T-helper 1 cell treated with Interleukin-12 subunit alpha and Interleukin-12 subunit beta and Interleukin-4 antibody, amounts not matched to agents 30 μg/mL and 1 μg/mL, for 36 hours (primary cell): ENCODE data around the gene TRIM52.

Experiments used
- H3K27ac Mint-ChIP-seq: one replicate; pipeline ENCODE4 v1.8.0; 2021; ENCODE audit warnings: mild to moderate bottlenecking, mixed read lengths
- H3K27me3 Mint-ChIP-seq: one replicate; pipeline ENCODE4 v1.8.0; 2021; ENCODE audit warnings: low read depth, mixed read lengths
- H3K36me3 Mint-ChIP-seq: one replicate; pipeline ENCODE4 v1.8.0; 2021; ENCODE audit warnings: low read depth, mixed read lengths
- H3K4me1 Mint-ChIP-seq: one replicate; pipeline ENCODE4 v1.8.0; 2021; ENCODE audit warnings: low read depth, mixed read lengths
- H3K4me3 Mint-ChIP-seq: one replicate; pipeline ENCODE4 v1.8.0; 2021; ENCODE audit warnings: mild to moderate bottlenecking, moderate library complexity, mixed read lengths
- H3K9me3 Mint-ChIP-seq: one replicate; pipeline ENCODE4 v1.8.0; 2021; ENCODE audit warnings: mixed read lengths

The TRIM52 gene

DNA sequence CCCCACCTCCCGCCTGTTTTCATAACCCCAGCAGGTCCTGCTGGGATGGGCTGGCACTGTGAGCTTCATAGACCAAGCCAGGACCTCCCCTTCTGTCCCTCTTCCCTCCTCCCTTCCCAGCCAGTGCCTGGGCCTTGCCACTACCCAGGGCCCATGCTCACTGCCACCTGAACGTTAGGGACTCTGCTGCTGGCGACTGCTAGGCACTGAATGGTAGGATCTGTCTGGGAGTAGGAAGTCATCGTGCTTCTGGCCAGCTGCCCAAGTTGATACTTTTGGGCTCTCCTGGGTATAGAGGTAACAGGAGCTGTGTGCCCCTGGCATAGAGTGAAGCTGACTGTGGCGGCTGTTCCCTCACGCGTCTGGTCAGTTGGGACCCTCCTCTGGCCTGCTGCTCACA, 29.5 kb downstream of the TRIM52 start:
- Mint-ChIP-seq H3K36me3 (peaks cover 39% of the 10 kb centered on the region), H3K27me3 (no peaks in the 10 kb centered on the region), H3K9me3 (no peaks in the 10 kb centered on the region), H3K4me3 (no peak overlapping the region), H3K27ac (peak overlapping the region; percentile 17), H3K4me1 (peaks cover 19% of the 10 kb centered on the region)

DNA sequence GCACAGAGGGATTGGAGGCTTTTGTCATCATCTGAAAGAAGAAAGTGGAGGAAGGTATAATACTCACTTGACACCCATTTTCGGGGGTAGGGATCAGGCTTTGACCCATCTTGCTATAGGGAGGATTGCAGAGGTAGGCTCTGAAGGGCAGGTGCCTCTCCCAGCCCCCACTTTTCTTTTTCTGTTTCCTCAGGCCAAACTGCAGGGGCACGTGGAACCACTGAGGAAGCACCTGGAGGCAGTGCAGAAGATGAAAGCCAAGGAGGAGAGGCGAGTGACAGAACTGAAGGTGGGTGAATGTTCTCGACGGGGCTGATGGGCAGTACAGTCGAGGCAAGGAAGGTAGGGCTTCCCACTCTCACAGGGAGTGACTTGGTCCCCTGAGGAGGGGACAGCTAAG, 30.4 kb downstream of the TRIM52 start:
- Mint-ChIP-seq H3K27ac (peak overlapping the region; percentile 39), H3K4me1 (peaks cover 22% of the 10 kb centered on the region), H3K4me3 (no peak overlapping the region), H3K36me3 (peaks cover 33% of the 10 kb centered on the region), H3K27me3 (no peaks in the 10 kb centered on the region), H3K9me3 (no peaks in the 10 kb centered on the region)

DNA sequence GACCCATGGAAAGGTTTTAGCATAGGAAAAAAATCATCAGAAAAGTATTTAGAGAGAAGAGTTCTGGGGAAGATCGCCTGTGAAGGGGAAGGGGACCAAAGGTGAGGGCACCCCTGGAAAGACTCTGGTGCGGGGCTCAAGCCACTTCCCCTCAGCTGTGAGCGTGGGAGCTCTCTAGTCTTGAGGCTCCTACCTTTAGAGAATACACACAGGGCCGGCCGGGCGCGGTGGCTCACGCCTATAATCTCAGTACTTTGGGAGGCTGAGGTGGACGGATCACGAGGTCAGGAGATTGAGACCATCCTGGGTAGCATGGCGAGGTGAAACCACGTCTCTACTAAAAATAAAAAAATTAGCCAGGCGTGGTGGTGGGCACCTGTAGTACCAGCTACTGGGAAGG, 30.9 kb downstream of the TRIM52 start:
- Mint-ChIP-seq H3K4me1 (peaks cover 23% of the 10 kb centered on the region), H3K27ac (peak overlapping the region; percentile 59)

GRCh38 chr5:181224390-181225229, 36.3 kb downstream of the TRIM52 start:
- peaks cover 16% of the 10 kb centered on the region for H3K36me3 Mint-ChIP-seq
- H3K4me3 Mint-ChIP-seq = peak overlapping the region; percentile 98
- no peaks in the 10 kb centered on the region for H3K9me3 Mint-ChIP-seq
- H3K27me3 Mint-ChIP-seq = peaks cover 6% of the 10 kb centered on the region
- H3K27ac Mint-ChIP-seq = peak overlapping the region; percentile 99
- peaks cover 48% of the 10 kb centered on the region for H3K4me1 Mint-ChIP-seq

More for the DNA sequence above, 30.9 kb downstream of the TRIM52 start:
- no peaks in the 10 kb centered on the region for H3K9me3 Mint-ChIP-seq
- H3K36me3 Mint-ChIP-seq = peaks cover 31% of the 10 kb centered on the region
- no peak overlapping the region for H3K4me3 Mint-ChIP-seq
- H3K27me3 Mint-ChIP-seq = no peaks in the 10 kb centered on the region

- no peaks in the 10 kb centered on the region for H3K9me3 Mint-ChIP-seq
- H3K27me3 Mint-ChIP-seq = peaks cover 6% of the 10 kb centered on the region
- H3K4me1 Mint-ChIP-seq = peaks cover 46% of the 10 kb centered on the region
- H3K4me3 Mint-ChIP-seq = peak overlapping the region; percentile 98
- peak overlapping the region; percentile 99 for H3K27ac Mint-ChIP-seq
- peaks cover 12% of the 10 kb centered on the region for H3K36me3 Mint-ChIP-seq
These were observed 37.1 kb downstream of the TRIM52 start for GRCh38 chr5:181223729-181224389.

- peak within 1 kb of the TSS; percentile 99 for H3K27ac Mint-ChIP-seq
- H3K36me3 Mint-ChIP-seq = peaks cover 11% of the 10 kb centered on the region
- peaks cover 48% of the 10 kb centered on the region for H3K4me1 Mint-ChIP-seq
- peak within 1 kb of the TSS; percentile 98 for H3K4me3 Mint-ChIP-seq
- no peaks in the 10 kb centered on the region for H3K9me3 Mint-ChIP-seq
- H3K27me3 Mint-ChIP-seq = peaks cover 7% of the 10 kb centered on the region
These were observed 37.8 kb downstream of the TRIM52 start, which contains the start of gene TRIM41 for GRCh38 chr5:181223058-181223728. TSS of gene TRIM41 (plus strand) at chr5:181223281. CDS start at chr5:181224000, 719 bp downstream.

DNA sequence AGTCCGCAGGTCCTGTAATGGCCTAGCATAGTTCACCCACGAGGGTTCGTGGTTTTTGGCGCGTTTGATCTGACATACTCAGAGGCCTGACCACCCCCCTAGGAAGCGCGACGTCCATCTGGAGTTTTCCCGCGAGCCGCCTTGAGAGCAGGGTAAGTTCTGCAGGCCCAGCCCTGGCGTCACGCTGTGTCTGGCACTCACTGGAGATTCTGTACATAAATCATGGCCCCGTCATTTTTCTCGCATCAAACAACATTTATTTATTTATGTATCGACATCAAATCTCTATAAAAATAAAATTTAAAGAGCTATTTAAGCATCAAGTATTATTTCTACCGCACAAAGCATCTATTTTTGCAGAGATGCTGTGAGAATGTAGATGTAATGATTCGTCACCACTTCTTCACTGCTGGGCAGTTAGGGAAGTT, 38.3 kb downstream of the TRIM52 start:
- H3K27ac Mint-ChIP-seq = peak overlapping the region; percentile 99
- peaks cover 13% of the 10 kb centered on the region for H3K27me3 Mint-ChIP-seq
- no peaks in the 10 kb centered on the region for H3K9me3 Mint-ChIP-seq
- peaks cover 54% of the 10 kb centered on the region for H3K4me1 Mint-ChIP-seq
- H3K36me3 Mint-ChIP-seq = peaks cover 11% of the 10 kb centered on the region
- peak overlapping the region; percentile 98 for H3K4me3 Mint-ChIP-seq

DNA sequence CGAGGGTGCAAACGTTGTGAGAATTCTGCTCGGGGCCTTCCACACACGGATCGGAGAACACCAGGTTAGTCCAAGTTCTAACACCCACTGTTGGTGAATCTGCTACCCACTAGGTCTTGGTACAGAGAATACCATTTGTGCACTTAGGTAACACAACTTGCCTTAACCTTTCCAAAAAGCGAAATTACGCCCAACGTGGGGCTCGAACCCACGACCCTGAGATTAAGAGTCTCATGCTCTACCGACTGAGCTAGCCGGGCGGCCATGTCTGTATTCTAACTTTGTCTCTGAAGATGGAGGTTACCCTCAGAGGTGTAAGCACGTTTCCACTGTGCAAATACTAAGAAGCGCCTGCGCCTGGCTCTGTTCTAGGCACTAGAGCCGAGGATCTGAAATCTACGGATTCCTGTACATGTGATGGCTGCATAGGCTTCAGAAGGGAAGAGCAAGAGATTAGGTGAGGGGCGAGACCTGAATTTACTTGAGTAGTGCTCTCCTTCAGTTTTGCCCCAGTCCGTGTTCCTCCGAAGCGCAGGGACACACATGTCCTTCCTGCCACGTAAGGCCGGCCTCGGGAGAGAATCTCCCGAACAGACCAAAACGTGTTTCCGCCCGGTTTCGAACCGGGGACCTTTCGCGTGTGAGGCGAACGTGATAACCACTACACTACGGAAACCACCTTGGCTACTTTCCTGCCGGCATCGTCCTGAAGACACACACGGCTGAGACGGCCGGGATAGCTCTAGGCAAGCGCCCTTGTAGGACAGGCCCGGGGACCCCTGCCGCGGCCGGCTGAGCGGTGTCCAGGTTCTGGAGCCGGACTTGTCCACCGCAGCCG, 38.9 kb downstream of the TRIM52 start:
- H3K27ac Mint-ChIP-seq = peak overlapping the region; percentile 99

DNA sequence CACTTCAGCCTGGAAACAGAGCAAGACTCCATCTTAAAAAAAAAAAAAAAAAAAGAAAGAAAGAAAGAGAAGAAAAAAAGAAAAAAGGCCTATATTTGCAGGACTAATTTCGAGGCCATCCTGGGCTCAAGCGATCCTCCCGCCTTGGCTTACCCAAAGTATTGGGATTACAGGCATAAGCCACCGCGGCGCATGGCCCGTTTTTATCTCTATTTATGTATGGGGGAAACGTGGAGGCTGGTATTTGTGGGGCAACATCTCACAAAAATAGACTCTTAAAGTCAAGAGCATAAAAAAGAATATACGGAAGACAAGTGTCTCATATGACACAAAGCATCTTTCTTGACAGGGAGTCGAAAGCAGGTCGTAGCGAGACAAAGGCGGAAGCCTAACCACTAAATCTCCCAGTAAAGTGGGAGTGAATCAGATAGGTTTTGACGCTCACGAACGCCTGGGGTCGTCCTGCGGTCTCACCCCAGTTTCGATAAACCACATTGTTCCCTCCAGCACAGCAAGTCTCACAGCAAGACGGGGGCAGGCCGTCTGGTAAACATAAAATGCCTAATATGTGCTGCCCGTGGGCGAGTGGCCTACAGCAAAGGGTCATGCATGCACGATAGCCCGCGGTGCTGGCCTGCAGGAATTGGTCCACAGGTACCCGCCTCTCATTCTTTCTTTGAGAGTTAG, 39.7 kb downstream of the TRIM52 start:
- H3K9me3 Mint-ChIP-seq = no peaks in the 10 kb centered on the region
- H3K36me3 Mint-ChIP-seq = peaks cover 9% of the 10 kb centered on the region
- peaks cover 59% of the 10 kb centered on the region for H3K4me1 Mint-ChIP-seq
- H3K27ac Mint-ChIP-seq = peak overlapping the region; percentile 99
- peak overlapping the region; percentile 98 for H3K4me3 Mint-ChIP-seq
- H3K27me3 Mint-ChIP-seq = peaks cover 14% of the 10 kb centered on the region

More for the DNA sequence above, 38.9 kb downstream of the TRIM52 start:
- Mint-ChIP-seq H3K9me3 (no peaks in the 10 kb centered on the region), H3K27me3 (peaks cover 14% of the 10 kb centered on the region), H3K4me3 (peak overlapping the region; percentile 98), H3K36me3 (peaks cover 10% of the 10 kb centered on the region), H3K4me1 (peaks cover 57% of the 10 kb centered on the region)

DNA sequence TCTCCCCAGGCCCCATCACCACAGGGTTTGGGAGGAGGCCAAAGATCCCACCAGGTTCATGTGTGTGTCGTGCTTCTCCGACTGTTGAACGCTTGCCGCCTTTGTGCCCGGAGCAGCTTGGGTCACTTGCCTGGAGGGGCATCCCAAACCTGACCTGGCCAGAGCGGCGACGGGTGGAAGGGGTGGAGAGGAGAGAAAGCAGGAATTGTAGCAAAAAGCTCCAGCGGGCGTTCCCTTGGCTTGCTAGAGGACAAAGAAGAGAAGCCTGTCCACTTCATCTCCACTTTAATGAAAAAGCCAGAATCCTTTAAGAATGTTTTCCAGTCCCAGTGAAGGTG, 40.8 kb downstream of the TRIM52 start:
- Mint-ChIP-seq H3K36me3 (peaks cover 7% of the 10 kb centered on the region), H3K9me3 (no peaks in the 10 kb centered on the region), H3K27me3 (peaks cover 14% of the 10 kb centered on the region), H3K27ac (no peak overlapping the region), H3K4me1 (peaks cover 57% of the 10 kb centered on the region), H3K4me3 (no peak overlapping the region)

DNA sequence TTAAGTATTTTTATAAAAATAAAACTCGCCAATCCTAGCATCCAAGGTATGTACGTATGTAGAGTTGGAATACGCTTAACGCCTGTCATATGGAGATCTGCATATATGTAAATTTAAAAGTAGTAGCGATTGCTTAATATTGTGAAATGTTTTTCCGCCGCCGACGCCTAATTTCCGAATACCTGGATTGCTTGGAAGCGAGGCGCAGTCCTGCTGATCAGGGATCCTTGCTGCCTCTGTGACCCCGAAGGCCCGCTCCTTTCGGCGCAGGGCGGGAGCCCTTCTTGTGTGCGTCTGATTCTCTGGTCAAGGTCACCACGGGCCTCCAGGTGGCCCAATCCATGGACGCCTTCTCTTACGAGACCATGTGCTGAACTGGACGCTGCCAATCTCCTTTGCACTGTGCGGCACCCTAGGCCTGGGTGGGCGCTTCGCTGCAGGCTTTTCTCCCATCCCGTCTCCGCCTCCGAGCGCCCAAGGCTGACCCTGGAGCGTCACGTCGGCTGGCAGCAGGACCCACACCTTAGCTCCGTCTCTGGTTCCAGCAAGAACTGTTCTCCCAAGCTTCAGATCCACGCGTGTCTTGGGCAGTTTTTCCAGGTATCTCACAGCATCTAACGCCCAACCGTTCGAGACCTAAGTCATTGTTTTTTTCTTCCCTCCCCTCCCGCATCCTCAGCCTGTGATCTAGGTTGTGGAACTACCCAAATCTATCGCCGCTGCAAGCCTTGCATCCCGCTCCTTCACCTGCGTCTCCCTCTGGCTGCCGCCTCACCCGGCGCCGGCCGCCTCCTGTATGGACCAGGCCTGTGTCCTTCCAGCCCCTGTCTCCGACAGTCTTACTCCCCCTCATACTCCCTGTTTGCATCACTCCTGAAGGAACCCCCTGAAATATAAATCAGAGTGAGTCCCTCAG, 41.4 kb downstream of the TRIM52 start:
- no peak overlapping the region for H3K4me3 Mint-ChIP-seq
- no peak overlapping the region for H3K27ac Mint-ChIP-seq
- no peaks in the 10 kb centered on the region for H3K9me3 Mint-ChIP-seq
- peaks cover 53% of the 10 kb centered on the region for H3K4me1 Mint-ChIP-seq
- H3K36me3 Mint-ChIP-seq = peaks cover 7% of the 10 kb centered on the region
- H3K27me3 Mint-ChIP-seq = peaks cover 14% of the 10 kb centered on the region

- Mint-ChIP-seq H3K9me3 (no peaks in the 10 kb centered on the region), H3K36me3 (peaks cover 7% of the 10 kb centered on the region), H3K27me3 (peaks cover 14% of the 10 kb centered on the region), H3K27ac (peak overlapping the region; percentile 94), H3K4me1 (peaks cover 48% of the 10 kb centered on the region), H3K4me3 (peak overlapping the region; percentile 93)
These were observed 42.2 kb downstream of the TRIM52 start for GRCh38 chr5:181218795-181219124.

DNA sequence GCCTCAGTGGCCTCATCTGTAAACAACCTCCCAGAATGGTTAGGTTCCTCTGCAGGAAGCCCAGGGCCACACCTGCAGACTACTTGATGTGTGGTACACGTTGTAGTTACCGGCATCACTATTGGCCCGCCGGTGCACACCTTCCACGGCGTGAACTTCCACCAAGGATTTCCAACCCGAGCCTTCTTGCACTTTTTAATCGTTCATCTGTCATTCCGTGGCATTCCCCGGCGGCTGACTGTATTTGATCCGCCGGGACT, 43.2 kb downstream of the TRIM52 start:
- peak overlapping the region; percentile 94 for H3K27ac Mint-ChIP-seq
- H3K36me3 Mint-ChIP-seq = peaks cover 6% of the 10 kb centered on the region
- peak overlapping the region; percentile 93 for H3K4me3 Mint-ChIP-seq
- H3K27me3 Mint-ChIP-seq = peaks cover 24% of the 10 kb centered on the region
- peaks cover 45% of the 10 kb centered on the region for H3K4me1 Mint-ChIP-seq
- H3K9me3 Mint-ChIP-seq = no peaks in the 10 kb centered on the region
